HepG2 (cell line): ENCODE results near the gene EPB42. TPM values are rescaled to one million over a fixed set of nuclear protein-coding genes. Genes with fewer than 3 reads are reported as not detected.

Experiments used
- ATAC-seq: fragments of 200-7000 bp; cut with Tn5 transposase; 3 replicates; pipeline ENCODE4 v1.9.1; 2020; ENCODE audit warnings: mild to moderate bottlenecking, moderate library complexity
- BruUV-seq: library from RNA; stranded (reverse); fragments of 400-500 nt; replicated peaks from 2 replicates; lab custom pipeline; 2021; lab: Mats Ljungman, UMichigan
- CTCF ChIA-PET: fragments of 300-600 bp; formaldehyde crosslinking; extraction: SDS; loops from one replicate; lab custom pipeline; 2021; ENCODE audit warnings: low total read pairs, inconsistent platforms, low intra/inter-chr PET ratio; lab: Yijun Ruan, JAX
- POLR2A ChIA-PET: fragments of 350-600 bp; sonication (Branson Sonifier 250); formaldehyde crosslinking; loops from one replicate; lab custom pipeline; 2020; ENCODE audit warnings: antibody characterized with exemption, inconsistent platforms; lab: Yijun Ruan, JAX
- DNase-seq: peaks from one replicate; pipeline ENCODE4 v3.0.0-alpha.2; 2015; ENCODE audit warnings: low spot score
- FAIRE-seq: peaks from 3 replicates; lab custom pipeline; 2011; peaks lifted over from hg19 to GRCh38; lab: Jason Lieb, UNC
- H2AFZ ChIP-seq: one replicate; pipeline ENCODE4 v1.6.1; 2011; ENCODE audit warnings: low read length, inconsistent platforms
- H3K27ac ChIP-seq: fragments of 300-600 bp; 3 replicates; pipeline ENCODE4 v1.8.0; 2011; ENCODE audit warnings: mixed run types, mild to moderate bottlenecking, mixed read lengths, low read length, inconsistent platforms; ENCODE audit not compliant: insufficient read depth; ENCODE audit errors: extremely low read length
- H3K27me3 ChIP-seq, 2 experiments: fragments of 200-600 bp in 1 of 2; 2 replicates in 1 of 2; 3 replicates in 1 of 2; pipeline versions ENCODE4 v1.6.0 to v1.8.0; 2011; ENCODE audit warnings: low read length in 2 of 2, mild to moderate bottlenecking in 2 of 2, moderate library complexity in 2 of 2, inconsistent platforms in 1 of 2; ENCODE audit not compliant: insufficient read depth in 2 of 2, control insufficient read depth in 1 of 2
- H3K36me3 ChIP-seq, 2 experiments: fragments of 200-600 bp in 1 of 2; replicated peaks in 1 of 2; 2 replicates in 1 of 2; 3 replicates in 1 of 2; pipeline versions ENCODE4 v1.5.1 to v1.8.0; 2011; ENCODE audit warnings: low read length in 2 of 2, inconsistent platforms in 1 of 2; ENCODE audit not compliant: insufficient read depth in 2 of 2, control insufficient read depth in 1 of 2
- H3K4me1 ChIP-seq: 2 replicates; pipeline ENCODE4 v1.5.1; 2012; ENCODE audit warnings: low read length, inconsistent platforms; ENCODE audit not compliant: insufficient read depth
- H3K4me2 ChIP-seq: 2 replicates; pipeline ENCODE4 v1.6.0; 2011; ENCODE audit warnings: low read depth, low read length, inconsistent platforms
- H3K4me3 ChIP-seq, 3 experiments: fragments of 200-600 bp in 1 of 3; sonication (generic), shearing (Covaris generic) in 1 of 3; replicated peaks in 1 of 3; 2 replicates each; pipeline ENCODE4 v1.5.1; 2011 to 2016; ENCODE audit warnings: low read length in 3 of 3, inconsistent platforms in 2 of 3, low read depth in 2 of 3, mild to moderate bottlenecking in 2 of 3, control low read depth in 1 of 3, mixed read lengths in 1 of 3; ENCODE audit not compliant: insufficient read depth in 1 of 3
- H3K79me2 ChIP-seq: one replicate; pipeline ENCODE4 v1.6.1; 2011; ENCODE audit warnings: low read length, inconsistent platforms; ENCODE audit not compliant: insufficient read depth
- H3K9ac ChIP-seq: 2 replicates; pipeline ENCODE4 v1.6.0; 2011; ENCODE audit warnings: mild to moderate bottlenecking, low read depth, low read length, inconsistent platforms; ENCODE audit not compliant: insufficient read depth
- H3K9me3 ChIP-seq: 2 replicates; pipeline ENCODE4 v1.5.1; 2012; ENCODE audit warnings: mild to moderate bottlenecking, low read length
- H4K20me1 ChIP-seq: 2 replicates; pipeline ENCODE4 v1.6.0; 2011; ENCODE audit warnings: inconsistent platforms, mild to moderate bottlenecking, low read length, moderate library complexity; ENCODE audit not compliant: insufficient read depth
- CEBPG ChIP-seq: IDR thresholded peaks from 2 replicates; pipeline ENCODE4 v1.6.1; 2016
- MED8 ChIP-seq: sonication (generic); formaldehyde crosslinking; IDR thresholded peaks from 2 replicates; pipeline ENCODE4 v1.8.1; 2023; ENCODE audit warnings: mild to moderate bottlenecking, missing genetic modification reagents; ENCODE audit not compliant: insufficient replicate concordance
- MEIS2 ChIP-seq: sonication (generic); formaldehyde crosslinking; IDR thresholded peaks from 2 replicates; pipeline ENCODE4 v1.9.0; 2021; ENCODE audit warnings: mild to moderate bottlenecking, missing genetic modification reagents
- NCOA1 ChIP-seq: sonication (generic); formaldehyde crosslinking; IDR thresholded peaks from 2 replicates; pipeline ENCODE4 v1.9.0; 2021; ENCODE audit warnings: missing genetic modification reagents
- NCOA5 ChIP-seq: sonication (generic); formaldehyde crosslinking; IDR thresholded peaks from 2 replicates; pipeline ENCODE4 v1.4.0; 2020; ENCODE audit warnings: missing genetic modification reagents
- PCBP2 ChIP-seq: fragments of 200-400 bp; formaldehyde crosslinking; optimal IDR thresholded peaks from 2 replicates; pipeline ENCODE3; 2018; ENCODE audit warnings: low read length, low read depth; ENCODE audit not compliant: poor library complexity, severe bottlenecking
- PRPF4 ChIP-seq: fragments of 200-400 bp; formaldehyde crosslinking; IDR thresholded peaks from 2 replicates; pipeline ENCODE4 v1.6.1; 2016; ENCODE audit warnings: low read length, low read depth; ENCODE audit not compliant: poor library complexity, severe bottlenecking
- SETDB1 ChIP-seq: sonication (generic); formaldehyde crosslinking; IDR thresholded peaks from 2 replicates; pipeline ENCODE4 v1.5.1; 2020; ENCODE audit warnings: missing genetic modification reagents, mild to moderate bottlenecking, borderline replicate concordance
- SIN3A ChIP-seq: IDR thresholded peaks from 2 replicates; pipeline ENCODE4 v1.6.1; 2011; ENCODE audit warnings: low read depth, mild to moderate bottlenecking, control low read depth, low read length, borderline replicate concordance
- YEATS2 ChIP-seq: sonication (generic); formaldehyde crosslinking; IDR thresholded peaks from 2 replicates; pipeline ENCODE4 v1.4.0; 2020; ENCODE audit warnings: missing genetic modification reagents, borderline replicate concordance
- ZBTB25 ChIP-seq: IDR thresholded peaks from 2 replicates; pipeline ENCODE4 v1.6.1; 2018; ENCODE audit warnings: missing genetic modification reagents
- ZBTB46 ChIP-seq: sonication (generic); formaldehyde crosslinking; IDR thresholded peaks from 2 replicates; pipeline ENCODE4 v1.4.0; 2020; ENCODE audit warnings: mild to moderate bottlenecking, missing genetic modification reagents, borderline replicate concordance
- ZMYM4 ChIP-seq: sonication (generic); formaldehyde crosslinking; IDR thresholded peaks from 2 replicates; pipeline ENCODE4 v1.8.1; 2023; ENCODE audit warnings: mild to moderate bottlenecking, missing genetic modification reagents
- ZNF24 ChIP-seq: fragments of 450-650 bp; IDR thresholded peaks from 2 replicates; pipeline ENCODE4 v1.6.1; 2017; ENCODE audit warnings: antibody characterized with exemption, mild to moderate bottlenecking
- ZNF263 ChIP-seq: sonication (generic); formaldehyde crosslinking; IDR thresholded peaks from 2 replicates; pipeline ENCODE4 v1.4.0; 2020; ENCODE audit warnings: missing genetic modification reagents
- ZNF383 ChIP-seq: sonication (generic); formaldehyde crosslinking; IDR thresholded peaks from 2 replicates; pipeline ENCODE4 v1.4.0; 2020; ENCODE audit warnings: missing genetic modification reagents, mild to moderate bottlenecking, borderline replicate concordance
- ZNF790 ChIP-seq: sonication (generic); formaldehyde crosslinking; IDR thresholded peaks from 2 replicates; pipeline ENCODE4 v1.8.0; 2022; ENCODE audit warnings: missing genetic modification reagents, mild to moderate bottlenecking, borderline replicate concordance
- ZSCAN12 ChIP-seq: sonication (generic); formaldehyde crosslinking; IDR thresholded peaks from 2 replicates; pipeline ENCODE4 v1.9.0; 2021; ENCODE audit warnings: mild to moderate bottlenecking, missing genetic modification reagents
- WGBS: methylation state at CpG from one replicate; pipeline ENCODE4 v1.1.6; 2017; ENCODE audit warnings: low lambda C conversion rate; 5-methylcytosine and 5-hydroxymethylcytosine counted together
- in situ Hi-C: cut with HindIII; loops from 2 replicates; pipeline ENCODE4 v1.10.0; 2017; ENCODE audit warnings: low pct_unique_long_range_greater_than_20kb; ENCODE audit not compliant: extremely low pct_ligation_motif_present
- intact Hi-C: fragments of 100-400 bp; cut with micrococcal nuclease; formaldehyde crosslinking; loops from one replicate; pipeline ENCODE4 v1.10.0; 2022; ENCODE audit not compliant: unreplicated experiment
- polyA plus RNA-seq, 8 experiments: library from polyadenylated mRNA; depleted of rRNA in 3 of 8; stranded (reverse) in 7 of 8; unstranded in 1 of 8; fragments of >200 nt; fragmentation: Illumina TruSeq in 4 of 8; extraction: Trizol in 4 of 8; gene quantifications; 2 replicates each; pipeline versions ENCODE4 v1.2.1 to v1.2.3, GENCODE V29; 2011 to 2016; ENCODE audit warnings: low read depth in 4 of 8, missing spikeins in 1 of 8, mixed read lengths in 1 of 8; ENCODE audit not compliant: insufficient read depth in 1 of 8
- total RNA-seq, 5 experiments: library from RNA; depleted of rRNA; stranded (reverse); fragments of >200 nt; fragmentation: Illumina TruSeq; extraction: Trizol; gene quantifications; 2 replicates each; pipeline ENCODE4 v1.2.3, GENCODE V29; 2016; ENCODE audit warnings: low read depth in 1 of 5

The EPB42 gene
- total and polyA plus RNA-seq, 2 of the 13 experiments (the other 11 are each of a cell fraction or from before 2014, with no cell fraction given), result not detected

- POLR2A ChIA-PET, result no interaction called here
- Histone ChIP-seq H2AFZ (no peak overlapping the region), H3K79me2 (no peaks in the 10 kb centered on the region), H3K27me3 (peaks cover 1 to 51% of the 10 kb centered on the region in 2 experiments; a peak in 3 of 5 replicates), H3K36me3 (no peaks in the 10 kb centered on the region)
- 38% methylated on average over 8 of the region's 8 CpGs for WGBS
- no peak for TF ChIP-seq PCBP2
- no peak for TF ChIP-seq PRPF4
- TF ChIP-seq YEATS2 (CRISPR knock-in tag), result no peak
- no peak for TF ChIP-seq SIN3A
- TF ChIP-seq MED8 (CRISPR knock-in tag), result no peak
- TF ChIP-seq ZBTB46 (CRISPR knock-in tag), result no peak
- no peak for TF ChIP-seq ZNF24
- TF ChIP-seq ZSCAN12 (CRISPR knock-in tag), result no peak
- no peak for TF ChIP-seq CEBPG
- TF ChIP-seq ZNF383 (CRISPR knock-in tag), result no peak
- TF ChIP-seq NCOA1 (CRISPR knock-in tag), result no peak
- TF ChIP-seq ZNF790 (CRISPR knock-in tag), result no peak
- TF ChIP-seq ZNF263 (CRISPR knock-in tag), result no peak
- TF ChIP-seq NCOA5 (CRISPR knock-in tag), result no peak
- no peak for TF ChIP-seq ZMYM4
- no peak for TF ChIP-seq MEIS2 (CRISPR knock-in tag)
- TF ChIP-seq ZBTB25, result no peak
- no peak for TF ChIP-seq SETDB1 (CRISPR knock-in tag)
- TF ChIP-seq, all 625 proteins: peak for 0
- ATAC-seq (no peak), FAIRE-seq (no peak), DNase-seq (no peak)
- in situ Hi-C loops (loop anchor here (25.0 kb wide), 1 partner anchor 500 kb away; no protein-coding TSS in a partner anchor), intact Hi-C loops (no loop called here)
- no peak overlapping the region for H3K4me2 ChIP-seq
- CTCF ChIA-PET, result no interaction called here
- no peak overlapping the region for H3K4me3 ChIP-seq
- no TSS peak for BruUV-seq
- no peak overlapping the region for H3K27ac ChIP-seq
- no peaks in the 10 kb centered on the region for H3K9me3 ChIP-seq
- H3K9ac ChIP-seq, result no peak overlapping the region
- no peaks in the 10 kb centered on the region for H4K20me1 ChIP-seq
- H3K4me1 ChIP-seq, result no peaks in the 10 kb centered on the region
These were observed 8.5 kb downstream of the EPB42 start for GRCh38 chr15:43212299-43212698.
